Erythroblast (primary cell): Measurements from ENCODE around the gene LRPPRC.

Source experiments
- DNase-seq, 2 experiments: peaks; one replicate each; lab custom pipeline; 2025; lab: John Stamatoyannopoulos, UW
- GATA1 ChIP-seq: IDR thresholded peaks from 2 replicates; pipeline ENCODE4 v1.6.1; 2011; ENCODE audit warnings: low read depth, mild to moderate bottlenecking, control low read depth, low read length, moderate library complexity
- POLR2A ChIP-seq: IDR thresholded peaks from 2 replicates; pipeline ENCODE4 v1.6.1; 2011; ENCODE audit warnings: mild to moderate bottlenecking, low read length

The LRPPRC gene

GRCh38 chr2:43882312-43882711 lies 113.5 kb downstream of the LRPPRC start:
- no peak for TF ChIP-seq POLR2A
- no peak for TF ChIP-seq GATA1
- DNase-seq = no peak

- DNase-seq = no peak
- TF ChIP-seq GATA1 (no peak), POLR2A (no peak)
Observed at GRCh38 chr2:43880952-43881351, 114.8 kb downstream of the LRPPRC start.

GRCh38 chr2:43880471-43880870 lies 115.3 kb downstream of the LRPPRC start:
- TF ChIP-seq POLR2A (no peak), GATA1 (no peak)
- no peak for DNase-seq

GRCh38 chr2:43879261-43879660 lies 116.5 kb downstream of the LRPPRC start:
- no peak for DNase-seq
- TF ChIP-seq POLR2A = no peak
- TF ChIP-seq GATA1 = no peak

GRCh38 chr2:43877782-43878464 lies 117.9 kb downstream of the LRPPRC start:
- DNase-seq = peak; percentile 66 to 82

GRCh38 chr2:43874776-43875451 lies 120.9 kb downstream of the LRPPRC start:
- DNase-seq = no peak
- no peak for TF ChIP-seq GATA1
- no peak for TF ChIP-seq POLR2A

More at GRCh38 chr2:43877782-43878464, 117.9 kb downstream of the LRPPRC start:
- TF ChIP-seq GATA1 (no peak), POLR2A (no peak)

GRCh38 chr2:43872151-43872550 lies 123.6 kb downstream of the LRPPRC start:
- DNase-seq = no peak
- no peak for TF ChIP-seq GATA1
- no peak for TF ChIP-seq POLR2A

GRCh38 chr2:43855292-43855691 lies 140.5 kb downstream of the LRPPRC start:
- DNase-seq = no peak
- TF ChIP-seq GATA1 = no peak
- no peak for TF ChIP-seq POLR2A

GRCh38 chr2:43854671-43855070 lies 141.1 kb downstream of the LRPPRC start:
- no peak for TF ChIP-seq POLR2A
- TF ChIP-seq GATA1 = no peak

GRCh38 chr2:43853141-43854081 lies 142.4 kb downstream of the LRPPRC start:
- TF ChIP-seq GATA1 (no peak), POLR2A (no peak)
- DNase-seq = no peak

More at GRCh38 chr2:43854671-43855070, 141.1 kb downstream of the LRPPRC start:
- DNase-seq = no peak

GRCh38 chr2:43852196-43852730 lies 143.5 kb downstream of the LRPPRC start:
- no peak for DNase-seq
- no peak for TF ChIP-seq POLR2A
- no peak for TF ChIP-seq GATA1

GRCh38 chr2:43851011-43851980 lies 144.5 kb downstream of the LRPPRC start:
- no peak for TF ChIP-seq POLR2A
- no peak for TF ChIP-seq GATA1
- DNase-seq = no peak
